GM18873 (cell line): ENCODE results near the gene PXDN.
"Not testable (repeated sequence)": the region's sequence is repeated elsewhere in the genome, so short reads cannot be mapped to it uniquely, and the experiment has no call there.

Experiments used
- ATAC-seq: cut with Tn5 transposase; IDR thresholded peaks from one replicate; pipeline ENCODE4 v1.9.1; 2021; ENCODE audit warnings: mild to moderate bottlenecking, moderate library complexity, moderate number of reproducible peaks; ENCODE audit not compliant: unreplicated experiment, low FRiP score

Gene PXDN

GRCh38 chr2:1775511-1776035 is 31.3 kb upstream of the PXDN start:
- ATAC-seq, result no peak

- ATAC-seq, result no peak
Measured at GRCh38 chr2:1774929-1775328, 30.6 kb upstream of the PXDN start.

GRCh38 chr2:1773883-1774282 is 29.6 kb upstream of the PXDN start:
- ATAC-seq, result no peak

- ATAC-seq, result no peak
Measured at GRCh38 chr2:1772471-1773267, 28.4 kb upstream of the PXDN start.

- ATAC-seq, result no peak
Measured at GRCh38 chr2:1771626-1772280, 27.4 kb upstream of the PXDN start.

- ATAC-seq, result no peak
Measured at GRCh38 chr2:1770566-1771380, 26.5 kb upstream of the PXDN start.

GRCh38 chr2:1769703-1770422 is 25.5 kb upstream of the PXDN start:
- no peak for ATAC-seq

GRCh38 chr2:1767939-1768691 is 23.8 kb upstream of the PXDN start:
- ATAC-seq, result no peak

GRCh38 chr2:1766851-1767811 is 22.8 kb upstream of the PXDN start:
- no peak for ATAC-seq

GRCh38 chr2:1766425-1766824 is 22.1 kb upstream of the PXDN start:
- no peak for ATAC-seq

GRCh38 chr2:1765201-1765600 is 20.9 kb upstream of the PXDN start:
- not testable (repeated sequence) for ATAC-seq

GRCh38 chr2:1759611-1759930 is 15.3 kb upstream of the PXDN start:
- ATAC-seq, result no peak

- no peak for ATAC-seq
Measured at GRCh38 chr2:1758774-1759610, 14.7 kb upstream of the PXDN start.

- no peak for ATAC-seq
Measured at GRCh38 chr2:1758171-1758570, 13.9 kb upstream of the PXDN start.

- ATAC-seq, result no peak
Measured at GRCh38 chr2:1757567-1757966, 13.3 kb upstream of the PXDN start.

GRCh38 chr2:1757146-1757545 is 12.8 kb upstream of the PXDN start:
- not testable (repeated sequence) for ATAC-seq

- no peak for ATAC-seq
Measured at GRCh38 chr2:1756456-1756855, 12.1 kb upstream of the PXDN start.
